Measurements from ENCODE around the gene SSTR5. TPM values are rescaled to one million over a fixed set of nuclear protein-coding genes. Genes with fewer than 3 reads are reported as not detected.

The SSTR5 gene
- total RNA-seq, 4 donors from 2014 or later = not detected

GRCh38 chr16:1058216-1058615, 14.3 kb upstream of the SSTR5 start:
- no CpG with 5 or more reads among the region's 14 CpGs for WGBS, 2 donors (ENCODE audit: low coverage in 1 of 2)
- Histone ChIP-seq H3K36me3 (no peaks in the 10 kb centered on the region), H3K9me3 (peaks cover 0 to 34% (median 0%) of the 10 kb centered on the region in 3 donors), H3K4me3 (no peak overlapping the region), H3K27ac (no peak overlapping the region), H3K27me3 (peaks cover 87% of the 10 kb centered on the region), H3K4me1 (peaks cover 0 to 7% (median 3%) of the 10 kb centered on the region in 3 donors)
- ATAC-seq = no peak
- TF ChIP-seq, protein P1, sequence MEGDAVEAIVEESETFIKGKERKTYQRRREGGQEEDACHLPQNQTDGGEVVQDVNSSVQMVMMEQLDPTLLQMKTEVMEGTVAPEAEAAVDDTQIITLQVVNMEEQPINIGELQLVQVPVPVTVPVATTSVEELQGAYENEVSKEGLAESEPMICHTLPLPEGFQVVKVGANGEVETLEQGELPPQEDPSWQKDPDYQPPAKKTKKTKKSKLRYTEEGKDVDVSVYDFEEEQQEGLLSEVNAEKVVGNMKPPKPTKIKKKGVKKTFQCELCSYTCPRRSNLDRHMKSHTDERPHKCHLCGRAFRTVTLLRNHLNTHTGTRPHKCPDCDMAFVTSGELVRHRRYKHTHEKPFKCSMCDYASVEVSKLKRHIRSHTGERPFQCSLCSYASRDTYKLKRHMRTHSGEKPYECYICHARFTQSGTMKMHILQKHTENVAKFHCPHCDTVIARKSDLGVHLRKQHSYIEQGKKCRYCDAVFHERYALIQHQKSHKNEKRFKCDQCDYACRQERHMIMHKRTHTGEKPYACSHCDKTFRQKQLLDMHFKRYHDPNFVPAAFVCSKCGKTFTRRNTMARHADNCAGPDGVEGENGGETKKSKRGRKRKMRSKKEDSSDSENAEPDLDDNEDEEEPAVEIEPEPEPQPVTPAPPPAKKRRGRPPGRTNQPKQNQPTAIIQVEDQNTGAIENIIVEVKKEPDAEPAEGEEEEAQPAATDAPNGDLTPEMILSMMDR (IDR thresholded peaks at IDR 0.05) = no peak
- TF ChIP-seq POLR2A (IDR thresholded peaks at IDR 0.05) (no peak), EP300 (IDR thresholded peaks at IDR 0.05) (no peak), POLR2AphosphoS5 (IDR thresholded peaks at IDR 0.05) (no peak)

- WGBS, 2 donors (ENCODE audit: low coverage in 1 of 2) = 67 to 71% methylated on average over 1 to 2 of the region's 3 CpGs
- no peak for TF ChIP-seq EP300 (IDR thresholded peaks at IDR 0.05)
- TF ChIP-seq, protein P1 (IDR thresholded peaks at IDR 0.05) = no peak
- TF ChIP-seq POLR2A (IDR thresholded peaks at IDR 0.05) = no peak
- no peak for TF ChIP-seq POLR2AphosphoS5 (IDR thresholded peaks at IDR 0.05)
- no peak overlapping the region for H3K27ac ChIP-seq
- H3K36me3 ChIP-seq = no peaks in the 10 kb centered on the region
- no peak for ATAC-seq
- peaks cover 0 to 7% (median 3%) of the 10 kb centered on the region in 3 donors for H3K4me1 ChIP-seq
- peaks cover 0 to 34% (median 0%) of the 10 kb centered on the region in 3 donors for H3K9me3 ChIP-seq
- peaks cover 87% of the 10 kb centered on the region for H3K27me3 ChIP-seq
- no peak overlapping the region for H3K4me3 ChIP-seq
These were observed 13.2 kb upstream of the SSTR5 start for GRCh38 chr16:1059310-1059709.

- no peak for ATAC-seq
- WGBS, 2 donors (ENCODE audit: low coverage in 1 of 2) = 86% methylated on average over 3 of the region's 42 CpGs; no CpG with 5 or more reads in 1 of the 2 donors
- Histone ChIP-seq H3K4me1 (no peaks in the 10 kb centered on the region), H3K27me3 (peaks cover 87% of the 10 kb centered on the region), H3K36me3 (no peaks in the 10 kb centered on the region), H3K27ac (no peak overlapping the region), H3K4me3 (no peak overlapping the region), H3K9me3 (peaks cover 0 to 34% (median 0%) of the 10 kb centered on the region in 3 donors)
- TF ChIP-seq POLR2A (IDR thresholded peaks at IDR 0.05) (no peak), EP300 (IDR thresholded peaks at IDR 0.05) (no peak), POLR2AphosphoS5 (IDR thresholded peaks at IDR 0.05) (no peak)
- TF ChIP-seq, protein P1 (IDR thresholded peaks at IDR 0.05) = no peak
These were observed 11.9 kb upstream of the SSTR5 start for GRCh38 chr16:1060416-1061340.

GRCh38 chr16:1061769-1062505, 10.6 kb upstream of the SSTR5 start:
- TF ChIP-seq, protein P1 (IDR thresholded peaks at IDR 0.05) = no peak
- no peak for TF ChIP-seq POLR2A (IDR thresholded peaks at IDR 0.05)
- TF ChIP-seq POLR2AphosphoS5 (IDR thresholded peaks at IDR 0.05) = no peak
- TF ChIP-seq EP300 (IDR thresholded peaks at IDR 0.05) = no peak
- Histone ChIP-seq H3K27me3 (peaks cover 90% of the 10 kb centered on the region), H3K36me3 (no peaks in the 10 kb centered on the region), H3K4me3 (no peak overlapping the region), H3K9me3 (peaks cover 0 to 23% (median 0%) of the 10 kb centered on the region in 3 donors), H3K27ac (no peak overlapping the region), H3K4me1 (no peaks in the 10 kb centered on the region)
- ATAC-seq = no peak
- 91% methylated on average over 13 of the region's 43 CpGs; no CpG with 5 or more reads in 1 of the 2 donors for WGBS, 2 donors (ENCODE audit: low coverage in 1 of 2)

Measured in gastroesophageal sphincter (tissue), 4 donors.